Parathyroid adenoma (tissue), 2 donors: ENCODE data around the gene TRAPPC11.

ENCODE experiments used
- H2AFZ ChIP-seq: fragments of 300-600 bp; sonication (generic); one replicate; pipeline ENCODE4 v1.7.0; 2017; ENCODE audit warnings: antibody characterized with exemption, mild to moderate bottlenecking
- H3K27ac ChIP-seq: fragments of 300-600 bp; sonication (generic); one replicate; pipeline ENCODE4 v1.7.0; 2017
- H3K27me3 ChIP-seq: fragments of 300-600 bp; sonication (generic); one replicate; pipeline ENCODE4 v1.7.0; 2017; ENCODE audit warnings: low read length; ENCODE audit not compliant: control insufficient read depth, insufficient read depth
- H3K36me3 ChIP-seq: fragments of 300-600 bp; sonication (generic); one replicate; pipeline ENCODE4 v1.7.0; 2017; ENCODE audit warnings: low read length; ENCODE audit not compliant: control insufficient read depth, insufficient read depth
- H3K4me1 ChIP-seq: fragments of 300-600 bp; sonication (generic); one replicate; pipeline ENCODE4 v1.7.0; 2017; ENCODE audit warnings: control low read depth
- H3K4me2 ChIP-seq: fragments of 300-600 bp; sonication (generic); one replicate; pipeline ENCODE4 v1.7.0; 2017; ENCODE audit warnings: low read length
- H3K4me3 ChIP-seq: fragments of 300-600 bp; sonication (generic); one replicate; pipeline ENCODE4 v1.7.0; 2017; ENCODE audit warnings: low read depth, low read length
- H3K79me2 ChIP-seq: fragments of 300-600 bp; sonication (generic); one replicate; pipeline ENCODE4 v1.7.0; 2017; ENCODE audit warnings: control low read depth
- H3K9ac ChIP-seq: fragments of 300-600 bp; sonication (generic); one replicate; pipeline ENCODE4 v1.7.0; 2017; ENCODE audit warnings: mild to moderate bottlenecking
- H3K9me3 ChIP-seq: fragments of 300-600 bp; sonication (generic); one replicate; pipeline ENCODE4 v1.7.0; 2017; ENCODE audit warnings: low read length; ENCODE audit not compliant: control insufficient read depth
- CTCF ChIP-seq: fragments of 300-600 bp; sonication (generic); IDR thresholded peaks from one replicate; pipeline ENCODE4 v1.7.0; 2017; ENCODE audit warnings: antibody characterized with exemption, mild to moderate bottlenecking
- donor health status: primary hyperparathyroidism.

The TRAPPC11 gene

DNA sequence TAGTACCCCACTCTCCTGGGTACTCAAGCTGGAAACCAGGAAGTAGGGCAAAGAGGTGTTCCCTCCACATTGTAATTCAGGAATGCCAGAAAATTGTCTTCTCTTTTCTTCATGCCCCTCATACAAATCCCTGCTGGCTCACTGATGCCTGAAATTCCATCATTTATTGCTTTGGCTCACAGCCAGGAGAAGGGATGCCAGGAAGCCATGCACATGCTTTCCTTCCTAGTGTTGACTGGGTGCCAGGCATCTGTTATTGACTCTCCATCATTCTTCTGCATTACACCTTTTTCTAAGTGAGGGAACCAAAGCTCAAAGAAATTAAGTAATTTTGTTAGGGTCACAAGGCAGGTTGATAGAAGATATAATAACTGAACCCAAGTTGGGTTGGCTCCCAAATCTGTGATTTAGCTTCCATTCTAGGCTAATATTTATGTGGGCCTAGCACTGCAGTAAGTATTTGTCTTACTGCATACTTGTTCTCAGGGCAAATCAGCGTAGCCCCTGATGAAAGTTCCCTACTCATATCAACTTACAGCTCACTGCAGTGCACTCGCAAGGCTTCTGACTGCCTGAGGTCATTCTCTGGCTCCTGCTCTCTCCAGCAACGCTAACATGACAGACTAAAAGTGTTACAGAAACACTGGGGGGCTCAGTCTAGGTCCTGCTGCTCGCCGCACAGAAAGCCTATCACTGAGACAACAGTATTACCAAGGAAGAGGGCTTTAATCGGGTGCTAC is 89.0 kb downstream of the TRAPPC11 start:
- no peak overlapping the region for H3K27ac ChIP-seq
- no peak overlapping the region for H3K4me3 ChIP-seq

GRCh38 chr4:183751106-183751505 is 92.0 kb downstream of the TRAPPC11 start:
- H3K9me3 ChIP-seq: no peaks in the 10 kb centered on the region
- no peak for TF ChIP-seq CTCF
- H2AFZ ChIP-seq: no peak overlapping the region
- no peak overlapping the region for H3K4me2 ChIP-seq
- no peaks in the 10 kb centered on the region for H3K36me3 ChIP-seq
- no peaks in the 10 kb centered on the region for H3K27me3 ChIP-seq
- no peak overlapping the region for H3K4me3 ChIP-seq
- no peaks in the 10 kb centered on the region for H3K4me1 ChIP-seq
- no peak overlapping the region for H3K27ac ChIP-seq
- H3K9ac ChIP-seq: no peak overlapping the region
- H3K79me2 ChIP-seq: no peaks in the 10 kb centered on the region

More for the DNA sequence above, 89.0 kb downstream of the TRAPPC11 start:
- Histone ChIP-seq H2AFZ (no peak overlapping the region), H3K4me2 (no peak overlapping the region), H3K9me3 (no peaks in the 10 kb centered on the region), H3K27me3 (no peaks in the 10 kb centered on the region), H3K9ac (no peak overlapping the region), H3K4me1 (no peaks in the 10 kb centered on the region), H3K79me2 (no peaks in the 10 kb centered on the region), H3K36me3 (no peaks in the 10 kb centered on the region)
- TF ChIP-seq CTCF: no peak

- no peak for TF ChIP-seq CTCF
- H3K79me2 ChIP-seq: no peaks in the 10 kb centered on the region
- no peak overlapping the region for H3K27ac ChIP-seq
- H3K4me2 ChIP-seq: no peak overlapping the region
- H3K27me3 ChIP-seq: no peaks in the 10 kb centered on the region
- H3K9me3 ChIP-seq: no peaks in the 10 kb centered on the region
- H3K4me1 ChIP-seq: no peaks in the 10 kb centered on the region
- H3K9ac ChIP-seq: no peak overlapping the region
- no peaks in the 10 kb centered on the region for H3K36me3 ChIP-seq
- no peak overlapping the region for H3K4me3 ChIP-seq
- H2AFZ ChIP-seq: no peak overlapping the region
These were observed 96.5 kb downstream of the TRAPPC11 start for GRCh38 chr4:183755596-183755995.

- no peak for TF ChIP-seq CTCF
- Histone ChIP-seq H2AFZ (no peak overlapping the region), H3K27me3 (no peaks in the 10 kb centered on the region), H3K4me3 (no peak overlapping the region), H3K9ac (no peak overlapping the region), H3K79me2 (no peaks in the 10 kb centered on the region), H3K4me2 (peak overlapping the region; percentile 35), H3K9me3 (no peaks in the 10 kb centered on the region), H3K36me3 (no peaks in the 10 kb centered on the region), H3K4me1 (no peaks in the 10 kb centered on the region), H3K27ac (no peak overlapping the region)
These were observed 98.0 kb downstream of the TRAPPC11 start for GRCh38 chr4:183757060-183757459.
